ENCODE data around the gene STK16. TPM values are rescaled to one million over a fixed set of nuclear protein-coding genes. Genes with fewer than 3 reads are reported as not detected.

The STK16 gene
- total RNA-seq, 1 donor from 2014 or later = 50.8 TPM

DNA sequence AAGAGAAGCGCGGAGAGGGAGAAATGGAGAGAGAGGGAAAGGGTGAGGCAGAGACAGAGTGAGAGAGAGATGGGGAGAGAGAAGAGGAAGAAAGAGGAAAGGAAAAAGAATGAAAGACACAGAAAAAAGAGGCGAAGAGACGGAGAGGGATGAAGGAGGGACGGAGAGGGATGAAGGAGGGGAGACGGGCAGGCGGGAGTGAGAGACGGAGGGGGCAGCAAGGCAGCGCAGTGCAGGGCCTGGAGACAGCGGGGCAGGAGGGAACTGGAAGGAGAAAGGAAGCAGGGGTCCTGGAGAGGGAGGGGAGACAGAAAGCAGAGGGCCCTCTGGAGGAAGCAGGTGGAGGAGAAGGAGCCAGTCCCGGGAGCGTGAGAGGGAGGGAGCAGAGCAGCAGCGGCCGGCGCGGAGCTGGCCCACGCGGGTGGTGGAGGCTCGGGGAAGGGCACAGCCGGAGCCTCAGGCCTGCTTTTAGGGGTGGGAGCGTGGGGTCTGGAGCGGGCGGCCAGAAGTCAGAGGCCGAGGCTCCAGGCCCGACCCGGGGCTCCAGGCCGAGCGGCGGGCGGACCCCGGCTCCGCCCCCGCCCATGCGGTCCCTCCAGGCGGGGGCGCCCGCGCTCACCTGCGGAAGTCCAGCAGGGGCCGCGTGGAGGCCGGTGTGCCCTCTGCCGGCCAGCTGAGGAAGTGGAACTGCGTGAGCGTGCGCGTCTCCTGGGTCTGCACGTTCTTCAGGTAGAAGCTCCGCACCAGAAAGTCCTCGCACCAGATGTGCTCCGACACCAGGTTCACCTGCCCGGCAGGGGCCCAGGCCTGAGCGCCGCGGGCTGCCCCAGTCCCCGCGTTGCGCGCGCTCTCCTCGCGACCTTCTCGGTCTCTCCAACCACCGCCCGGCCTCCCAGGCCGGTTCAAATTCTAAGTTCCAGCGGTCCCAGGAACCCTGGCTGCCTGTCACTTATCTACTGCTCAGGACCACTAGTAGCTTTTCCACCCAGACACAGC, 49.4 kb downstream of the STK16 start:
- peak overlapping the region; percentile 59 for H3K4me3 ChIP-seq (ENCODE audit: low read depth, low read length)
- TF ChIP-seq, protein P1, sequence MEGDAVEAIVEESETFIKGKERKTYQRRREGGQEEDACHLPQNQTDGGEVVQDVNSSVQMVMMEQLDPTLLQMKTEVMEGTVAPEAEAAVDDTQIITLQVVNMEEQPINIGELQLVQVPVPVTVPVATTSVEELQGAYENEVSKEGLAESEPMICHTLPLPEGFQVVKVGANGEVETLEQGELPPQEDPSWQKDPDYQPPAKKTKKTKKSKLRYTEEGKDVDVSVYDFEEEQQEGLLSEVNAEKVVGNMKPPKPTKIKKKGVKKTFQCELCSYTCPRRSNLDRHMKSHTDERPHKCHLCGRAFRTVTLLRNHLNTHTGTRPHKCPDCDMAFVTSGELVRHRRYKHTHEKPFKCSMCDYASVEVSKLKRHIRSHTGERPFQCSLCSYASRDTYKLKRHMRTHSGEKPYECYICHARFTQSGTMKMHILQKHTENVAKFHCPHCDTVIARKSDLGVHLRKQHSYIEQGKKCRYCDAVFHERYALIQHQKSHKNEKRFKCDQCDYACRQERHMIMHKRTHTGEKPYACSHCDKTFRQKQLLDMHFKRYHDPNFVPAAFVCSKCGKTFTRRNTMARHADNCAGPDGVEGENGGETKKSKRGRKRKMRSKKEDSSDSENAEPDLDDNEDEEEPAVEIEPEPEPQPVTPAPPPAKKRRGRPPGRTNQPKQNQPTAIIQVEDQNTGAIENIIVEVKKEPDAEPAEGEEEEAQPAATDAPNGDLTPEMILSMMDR (IDR thresholded peaks at IDR 0.05; ENCODE audit: insufficient read depth, low read length, severe bottlenecking) = peak; percentile 96
- no peak for FAIRE-seq
- no peaks in the 10 kb centered on the region for H3K36me3 ChIP-seq (ENCODE audit: control insufficient read depth, insufficient read depth, low read length)
- H3K27me3 ChIP-seq (ENCODE audit: control insufficient read depth, insufficient read depth, low read length) = peaks cover 4% of the 10 kb centered on the region
- peak; percentile 77 for DNase-seq (ENCODE audit: low read depth)

DNA sequence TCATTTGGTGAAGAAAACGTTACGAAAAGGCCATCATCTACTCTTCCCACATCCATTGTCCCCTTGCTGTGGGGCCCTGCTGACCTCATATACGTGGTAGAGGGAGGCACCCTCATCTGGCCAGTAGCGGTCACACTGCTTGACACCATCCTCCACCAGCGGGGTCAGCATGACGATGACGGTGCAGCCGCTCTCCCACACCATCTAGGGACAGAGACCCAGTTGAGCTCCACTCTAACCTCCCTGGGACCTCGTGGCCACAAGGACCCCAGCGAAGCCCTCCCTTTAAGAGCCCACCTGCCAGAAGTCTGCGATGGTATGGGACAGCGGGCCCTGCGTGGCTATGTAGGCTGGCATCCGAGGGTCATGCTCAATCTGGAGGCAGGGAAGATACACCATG, 50.9 kb downstream of the STK16 start:
- TF ChIP-seq, protein P1 (IDR thresholded peaks at IDR 0.05; ENCODE audit: insufficient read depth, low read length, severe bottlenecking) = no peak
- peaks cover 13% of the 10 kb centered on the region for H3K27me3 ChIP-seq (ENCODE audit: control insufficient read depth, insufficient read depth, low read length)
- no peak for FAIRE-seq
- H3K36me3 ChIP-seq (ENCODE audit: control insufficient read depth, insufficient read depth, low read length) = no peaks in the 10 kb centered on the region
- no peak for DNase-seq (ENCODE audit: low read depth)
- H3K4me3 ChIP-seq (ENCODE audit: low read depth, low read length) = no peak overlapping the region

DNA sequence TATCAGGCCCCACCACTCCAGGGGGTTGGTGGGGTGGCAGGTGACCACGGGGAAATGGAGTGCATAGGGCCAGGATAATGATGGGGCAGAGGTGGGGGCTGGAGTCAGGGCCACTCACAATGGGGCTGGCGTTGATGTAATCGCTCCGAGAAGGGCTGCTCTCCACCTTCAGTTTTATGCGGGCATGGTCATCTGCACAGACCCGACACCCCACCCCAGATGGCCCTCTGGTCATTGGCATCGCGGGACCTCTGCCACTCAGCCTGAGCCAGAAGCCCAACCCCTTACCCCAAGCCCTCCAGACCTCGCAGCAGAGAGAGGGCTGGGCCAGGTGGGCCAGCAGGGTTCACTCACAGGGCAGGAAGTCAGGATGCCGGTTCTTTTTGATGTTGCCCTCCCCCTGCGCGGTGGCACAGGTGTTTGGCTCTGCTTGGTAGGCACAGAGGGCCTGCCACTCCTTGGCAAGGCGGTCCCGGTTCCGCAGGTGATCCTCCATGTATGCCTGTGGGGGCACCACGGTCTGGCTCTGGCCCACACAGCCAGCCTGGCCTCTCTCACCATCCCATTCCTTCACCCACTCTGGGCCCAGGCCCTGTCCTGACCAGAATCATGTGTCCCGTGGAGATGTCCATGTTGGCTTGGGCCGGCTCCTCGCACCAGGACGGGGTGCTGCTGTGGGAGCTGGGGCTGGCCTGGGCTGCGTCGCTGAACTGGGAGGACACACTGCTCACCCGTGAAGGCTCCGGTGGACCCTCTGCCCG, 51.5 kb downstream of the STK16 start:
- FAIRE-seq (no peak), DNase-seq (ENCODE audit: low read depth) (no peak)
- no peaks in the 10 kb centered on the region for H3K36me3 ChIP-seq (ENCODE audit: control insufficient read depth, insufficient read depth, low read length)
- TF ChIP-seq, protein P1 (IDR thresholded peaks at IDR 0.05; ENCODE audit: insufficient read depth, low read length, severe bottlenecking) = no peak
- peaks cover 16% of the 10 kb centered on the region for H3K27me3 ChIP-seq (ENCODE audit: control insufficient read depth, insufficient read depth, low read length)
- H3K4me3 ChIP-seq (ENCODE audit: low read depth, low read length) = no peak overlapping the region

DNA sequence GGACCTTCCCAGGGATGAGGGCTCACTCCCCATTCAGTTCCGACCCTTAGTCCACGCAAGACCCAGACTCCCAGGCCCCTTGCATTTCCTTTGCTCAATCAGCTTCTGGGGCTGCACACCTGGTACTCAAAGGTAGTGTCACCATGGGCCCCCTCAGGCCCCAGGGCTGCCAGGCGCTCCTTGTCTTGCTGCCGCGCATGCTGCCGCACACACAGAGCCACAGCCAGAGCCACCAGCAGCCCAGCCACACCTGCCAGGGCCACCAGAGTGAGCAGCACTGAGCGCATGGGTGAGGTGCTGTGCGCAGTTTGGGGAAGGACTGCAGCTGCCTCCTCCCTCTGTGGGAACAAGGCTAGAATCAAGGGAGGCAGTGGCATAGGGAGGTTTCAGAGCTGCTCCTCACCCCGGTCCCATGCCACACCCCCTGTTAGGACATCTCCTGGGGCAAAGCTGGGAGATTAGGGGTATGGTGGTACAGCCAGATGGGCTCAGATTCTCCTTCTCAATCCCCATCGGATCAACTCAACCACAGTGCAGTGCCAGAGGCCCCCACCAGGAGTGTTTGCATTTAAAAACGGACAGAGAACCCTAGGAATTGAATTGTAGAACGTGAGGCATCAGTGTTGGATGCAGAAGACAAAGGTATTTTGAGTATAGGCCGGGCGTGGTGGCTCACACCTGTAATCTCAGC, 52.6 kb downstream of the STK16 start:
- H3K27me3 ChIP-seq (ENCODE audit: control insufficient read depth, insufficient read depth, low read length) = peaks cover 16% of the 10 kb centered on the region
- TF ChIP-seq, protein P1 (IDR thresholded peaks at IDR 0.05; ENCODE audit: insufficient read depth, low read length, severe bottlenecking) = peak; percentile 11
- DNase-seq (ENCODE audit: low read depth) (no peak), FAIRE-seq (no peak)
- H3K4me3 ChIP-seq (ENCODE audit: low read depth, low read length) = no peak overlapping the region
- H3K36me3 ChIP-seq (ENCODE audit: control insufficient read depth, insufficient read depth, low read length) = no peaks in the 10 kb centered on the region

GRCh38 chr2:219298759-219299371, 53.6 kb downstream of the STK16 start:
- TF ChIP-seq, protein P1 (IDR thresholded peaks at IDR 0.05; ENCODE audit: insufficient read depth, low read length, severe bottlenecking) = peak; percentile 99
- DNase-seq (ENCODE audit: low read depth) (peak; percentile 69), FAIRE-seq (peak; percentile 23)
- Histone ChIP-seq H3K27me3 (ENCODE audit: control insufficient read depth, insufficient read depth, low read length) (peaks cover 16% of the 10 kb centered on the region), H3K36me3 (ENCODE audit: control insufficient read depth, insufficient read depth, low read length) (no peaks in the 10 kb centered on the region), H3K4me3 (ENCODE audit: low read depth, low read length) (no peak overlapping the region)
